Hippocampal formation (tissue), 2 donors: ENCODE results near the gene PDGFRB.

Experiments used
- DNase-seq, 2 donors: peaks; one replicate each; lab custom pipeline; 2025; lab: John Stamatoyannopoulos, UW

The PDGFRB gene

DNA sequence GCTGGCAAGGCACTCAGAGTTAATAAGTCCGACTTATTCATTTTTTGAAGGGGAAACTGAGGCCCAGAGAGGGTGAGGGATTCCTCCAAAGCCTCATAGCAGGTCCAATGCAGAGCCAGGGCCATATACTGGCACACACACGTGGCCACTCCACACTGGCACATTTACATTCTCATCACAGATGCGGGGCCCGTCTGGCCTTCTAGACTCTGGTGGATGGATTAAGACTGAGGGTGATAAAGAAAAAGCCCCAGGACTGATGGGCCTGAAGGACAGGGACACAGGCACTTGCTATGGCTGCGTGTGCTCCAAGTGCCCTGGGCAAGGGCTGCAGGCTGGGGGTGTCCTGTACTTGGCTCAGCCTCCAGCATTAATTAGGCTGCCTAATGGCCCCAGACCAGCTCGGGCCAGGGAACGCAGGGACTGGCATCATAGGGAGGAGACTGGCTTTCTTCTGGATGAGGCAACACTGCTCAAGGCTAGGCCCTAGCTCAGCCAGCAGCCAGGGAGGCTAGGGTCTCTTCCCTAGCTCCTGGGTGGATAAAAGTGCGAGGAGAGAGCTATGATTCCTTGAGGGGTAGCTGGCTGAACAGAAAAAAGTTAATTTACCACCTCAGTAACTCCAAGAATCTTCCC is 40.8 kb downstream of the PDGFRB start:
- DNase-seq, result peak in 1 of 2 donors; percentile 20

GRCh38 chr5:150114102-150114641 is 41.5 kb downstream of the PDGFRB start:
- no peak for DNase-seq

DNA sequence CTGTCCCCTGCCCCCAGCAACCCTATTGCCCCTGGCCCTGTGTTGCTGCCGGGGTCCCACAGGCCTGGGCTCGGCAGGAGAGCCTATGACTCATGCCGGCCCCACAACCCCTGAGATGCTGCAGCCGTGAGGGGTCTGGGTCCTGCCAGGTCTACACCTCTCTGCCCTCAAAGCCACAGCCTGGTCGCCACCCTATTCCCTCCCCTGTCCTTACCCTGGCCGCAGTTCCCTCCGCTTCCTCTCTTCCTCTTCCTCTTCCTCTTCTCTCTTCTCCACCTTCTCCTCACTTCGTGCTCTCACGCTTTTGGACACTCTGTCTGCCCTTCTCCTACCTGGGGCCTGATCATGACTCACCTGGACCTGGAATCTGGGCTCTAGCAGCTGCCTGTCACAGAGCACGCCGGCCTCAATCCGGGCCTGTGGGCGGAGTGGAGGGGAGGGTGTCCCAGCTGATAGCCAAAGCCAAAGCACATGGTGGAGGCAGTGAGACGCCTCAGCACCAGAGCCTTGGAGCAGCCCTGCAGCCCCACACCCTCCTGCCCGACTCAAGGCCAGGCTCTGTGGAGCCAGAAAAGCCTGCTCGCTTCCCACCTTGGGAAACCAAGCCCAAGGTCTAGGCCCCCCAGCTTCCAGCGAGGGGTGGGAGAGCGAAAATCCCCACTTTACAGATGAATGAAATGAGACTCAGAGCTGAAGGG is 42.4 kb downstream of the PDGFRB start:
- no peak for DNase-seq

GRCh38 chr5:150112201-150113046 is 43.2 kb downstream of the PDGFRB start:
- DNase-seq, result no peak

DNA sequence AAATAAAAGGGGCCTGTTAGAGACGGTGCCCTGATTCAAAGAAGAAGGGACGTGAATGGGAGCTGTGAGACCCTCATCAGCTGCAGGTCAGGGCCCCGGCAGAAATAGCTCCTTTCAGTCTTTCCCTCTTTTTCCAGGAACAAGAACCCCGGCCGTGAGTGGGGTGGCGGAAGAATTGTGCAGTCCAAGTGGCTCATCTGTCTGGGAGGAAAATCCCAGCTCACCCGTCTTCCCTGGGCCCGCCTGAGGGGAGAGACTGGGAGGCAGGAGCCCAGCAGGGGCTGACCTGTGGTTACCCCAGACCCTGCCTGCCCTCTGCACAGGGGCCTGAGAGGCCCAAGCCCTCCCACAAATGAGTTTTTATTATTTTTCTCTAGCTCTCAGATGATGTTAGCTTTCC is 44.5 kb downstream of the PDGFRB start:
- no peak for DNase-seq

GRCh38 chr5:150109921-150110320 is 45.7 kb downstream of the PDGFRB start:
- no peak for DNase-seq

GRCh38 chr5:150108711-150109514 is 46.7 kb downstream of the PDGFRB start:
- no peak for DNase-seq

DNA sequence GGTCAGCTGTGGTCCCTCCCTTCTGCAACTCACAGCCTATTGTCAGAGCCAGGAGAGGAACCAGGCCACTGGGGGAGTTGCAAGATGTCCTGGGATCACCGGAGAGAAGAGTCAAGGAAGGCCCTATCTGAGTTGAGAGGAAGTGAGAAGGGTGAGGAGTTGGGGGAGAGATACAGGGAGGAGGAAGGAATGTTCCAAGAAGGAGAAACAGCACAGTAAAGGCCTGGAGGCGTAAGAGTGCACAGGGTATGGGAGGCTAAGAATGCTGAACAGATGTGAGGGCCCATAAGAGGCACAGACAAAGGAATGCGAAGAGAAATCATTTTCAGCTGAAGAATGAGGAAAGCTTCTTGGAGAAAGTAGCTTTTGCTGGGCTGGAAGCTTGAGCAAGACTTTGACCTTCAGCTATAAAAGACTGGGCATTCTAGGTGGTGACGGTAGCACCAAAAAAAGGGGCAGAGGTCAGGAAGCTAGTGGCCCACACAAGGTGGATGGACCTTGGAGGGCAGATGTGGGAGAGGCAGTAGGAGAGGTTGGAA is 47.7 kb downstream of the PDGFRB start:
- DNase-seq, result no peak

- no peak for DNase-seq
Measured at GRCh38 chr5:150106674-150107426, 48.8 kb downstream of the PDGFRB start.

DNA sequence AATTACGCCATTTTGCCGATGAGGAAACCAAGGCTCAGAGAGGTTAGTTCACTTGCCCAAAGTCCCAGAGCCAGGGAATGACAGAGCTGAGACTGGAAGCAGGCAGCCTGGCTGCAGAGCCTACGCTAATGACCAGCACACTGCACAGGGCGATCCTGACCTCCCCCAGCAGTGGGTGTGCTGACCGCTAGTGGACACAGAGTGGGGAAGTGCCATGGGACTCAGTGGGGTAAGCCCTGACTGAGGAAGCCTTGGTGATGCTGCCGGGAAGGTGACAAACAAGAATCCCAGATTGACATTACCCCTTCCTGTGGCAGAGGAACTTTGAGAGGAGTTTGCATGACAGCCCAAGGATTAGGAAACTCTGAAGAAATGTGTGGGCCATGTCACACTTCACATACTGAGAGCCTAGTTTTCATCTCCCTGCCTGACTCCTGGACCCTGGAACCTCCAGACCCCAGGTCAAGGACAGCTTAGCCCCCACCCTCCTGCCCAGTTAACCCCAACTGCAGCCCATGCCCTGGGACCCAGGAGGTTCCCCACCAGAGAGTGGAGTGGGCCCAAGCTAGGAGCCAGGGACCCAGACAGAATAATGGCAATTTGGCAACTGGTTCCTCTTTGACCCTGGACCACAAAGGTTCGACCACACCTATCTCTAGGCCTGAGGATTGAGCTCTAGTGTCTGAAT is 49.6 kb downstream of the PDGFRB start:
- DNase-seq, result no peak

GRCh38 chr5:150104550-150104870 is 51.1 kb downstream of the PDGFRB start:
- DNase-seq, result no peak

DNA sequence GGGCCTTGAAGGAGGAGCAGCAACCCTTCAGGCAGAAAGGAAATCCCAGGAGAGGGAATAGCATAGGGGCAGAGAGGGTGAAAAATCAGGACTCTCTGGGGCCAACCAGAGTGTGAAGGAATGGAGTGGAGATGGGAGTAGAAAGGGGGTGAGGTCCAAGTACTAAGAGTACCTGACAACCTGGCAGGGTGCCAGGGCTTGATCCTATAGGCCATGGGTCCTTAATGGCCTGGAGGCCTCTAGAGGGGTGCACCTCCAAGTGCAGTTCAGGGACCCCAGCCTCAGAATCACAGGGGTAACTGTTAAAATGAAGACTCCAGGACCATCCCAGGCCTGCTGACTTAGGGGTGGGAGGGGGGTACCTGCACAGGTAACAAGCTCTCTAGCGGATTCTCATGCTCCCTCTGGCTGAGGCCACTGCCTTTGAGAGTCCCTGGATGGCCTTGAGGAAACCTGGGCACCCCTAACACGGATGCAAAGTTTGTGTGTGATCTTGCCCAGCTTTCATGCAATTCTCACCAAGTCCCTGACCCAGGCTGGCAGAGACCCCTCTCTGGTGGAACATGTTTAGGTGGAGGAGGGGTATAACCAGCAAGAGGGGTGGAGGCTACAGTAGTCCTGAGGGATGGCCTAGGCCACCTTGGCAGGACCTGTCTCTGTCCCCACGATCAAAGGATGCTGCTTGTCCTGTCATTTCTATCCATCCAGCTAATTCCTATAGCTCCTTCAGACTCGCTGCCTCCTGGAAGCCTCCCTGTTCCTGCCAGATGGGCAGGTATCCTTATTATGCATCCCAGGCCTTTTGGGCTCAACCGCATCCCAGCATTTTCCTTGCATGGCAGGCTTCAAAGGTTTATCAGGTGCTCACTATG is 51.7 kb downstream of the PDGFRB start:
- DNase-seq, result no peak

DNA sequence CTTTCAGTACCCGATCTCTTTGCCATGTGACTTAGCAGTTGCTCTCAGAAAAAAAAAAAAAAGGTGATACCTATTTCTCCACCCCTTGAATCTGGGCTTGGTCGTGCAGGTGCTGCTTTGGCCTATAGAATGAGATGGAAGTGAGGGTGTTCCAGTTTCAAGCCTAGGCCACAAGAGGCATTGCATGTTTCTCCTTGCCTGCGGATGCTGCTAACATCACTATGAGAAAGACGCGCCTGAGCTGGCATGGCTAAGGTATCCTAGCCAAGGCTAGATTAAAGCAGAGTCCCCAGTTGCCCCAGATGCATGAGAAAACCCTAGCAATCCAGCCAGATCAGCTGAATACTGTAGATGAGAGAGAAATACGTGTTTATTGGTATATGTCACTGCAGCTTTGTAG is 54.6 kb downstream of the PDGFRB start:
- DNase-seq, result no peak

DNA sequence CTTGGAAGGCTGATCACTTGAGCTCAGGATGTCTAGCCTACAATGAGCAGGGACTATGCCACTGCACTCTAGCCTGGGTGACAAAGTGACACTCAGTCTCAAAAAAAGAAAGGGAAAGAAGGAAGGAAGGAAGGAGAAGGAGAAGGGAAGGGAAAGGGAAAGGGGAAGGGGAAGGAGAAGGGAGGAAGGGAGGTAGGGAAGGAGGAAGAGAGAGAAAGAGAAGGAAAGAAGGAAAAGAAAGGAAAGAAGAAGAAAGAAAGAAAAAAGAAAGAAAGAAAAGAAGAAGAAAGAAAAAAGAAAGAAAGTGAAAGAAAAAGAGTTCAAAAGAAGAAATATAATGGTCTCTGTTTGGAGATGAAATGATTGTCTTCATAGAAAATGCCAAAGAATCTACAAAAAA is 58.5 kb downstream of the PDGFRB start:
- DNase-seq, result no peak

DNA sequence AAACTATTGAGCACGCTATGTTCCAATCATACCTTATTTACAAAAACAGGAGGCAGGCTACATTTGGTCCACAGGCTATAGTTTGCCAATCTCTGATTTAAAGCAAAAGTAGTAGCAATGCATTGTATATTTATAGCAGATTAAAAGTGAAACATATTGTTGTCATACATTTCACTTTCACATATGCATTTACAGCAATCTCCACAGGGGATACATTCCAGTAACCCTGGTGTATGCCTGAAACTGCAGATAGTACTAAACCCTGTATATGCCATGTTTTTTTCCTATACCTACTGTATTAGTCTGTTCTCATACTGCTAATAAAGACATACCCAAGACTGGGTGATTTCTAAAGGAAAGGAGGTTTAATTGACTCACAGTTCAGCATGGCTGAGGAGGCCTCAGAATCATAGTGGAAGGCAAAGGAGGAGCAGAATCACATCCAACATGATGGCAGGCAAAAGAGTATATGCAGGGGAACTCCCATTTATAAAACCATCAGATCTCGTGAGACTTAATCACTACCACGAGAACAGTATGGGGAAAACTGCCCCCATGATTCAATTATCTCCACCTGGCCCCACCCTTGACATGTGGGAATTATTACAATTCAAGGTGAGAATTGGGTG is 63.4 kb downstream of the PDGFRB start:
- no peak for DNase-seq

- no peak for DNase-seq
Measured at GRCh38 chr5:150085950-150086715, 69.5 kb downstream of the PDGFRB start, which contains the start of gene CSF1R. TSS of gene CSF1R (minus strand) at chr5:150086554. CDS start at chr5:150086427, 127 bp downstream.

GRCh38 chr5:150085191-150085912 is 70.3 kb downstream of the PDGFRB start:
- no peak for DNase-seq
